HCT116 (cell line): ENCODE data around the gene CCND1. TPM values are rescaled to one million over a fixed set of nuclear protein-coding genes. Genes with fewer than 3 reads are reported as not detected.

Experiments
- ATAC-seq: fragments of 200-7000 bp; cut with Tn5 transposase; 2 replicates; pipeline ENCODE4 v1.9.1; 2020; ENCODE audit warnings: mild to moderate bottlenecking, moderate library complexity
- BruUV-seq: library from RNA; stranded (reverse); fragments of 400-500 nt; replicated peaks from 2 replicates; lab custom pipeline; 2021; lab: Mats Ljungman, UMichigan
- CTCF ChIA-PET: fragments of 300-600 bp; sonication (Branson Sonifier 250); formaldehyde crosslinking; loops from one replicate; lab custom pipeline; 2021; ENCODE audit warnings: antibody characterized with exemption; lab: Charles Lee
- POLR2A ChIA-PET: fragments of 300-600, 350-600 bp; sonication (Branson Sonifier 250); formaldehyde crosslinking; loops from one replicate; lab custom pipeline; 2021; ENCODE audit warnings: antibody characterized with exemption; lab: Charles Lee
- RAD21 ChIA-PET, 2 experiments: fragments of 300-600 bp; sonication (Branson Sonifier 250); formaldehyde crosslinking; loops; one replicate each; lab custom pipeline; 2023; ENCODE audit warnings: low total read pairs in 2 of 2; ENCODE audit not compliant: uncharacterized antibody in 2 of 2, unreplicated experiment in 2 of 2, low non-redundant PET in 1 of 2; lab: Charles Lee
- DNase-seq: peaks from one replicate; pipeline ENCODE4 v3.0.0-alpha.2; 2010; ENCODE audit warnings: low read depth, low spot score
- H2AFZ ChIP-seq: fragments of 200-600 bp; shearing (Covaris generic), sonication (generic); 2 replicates; pipeline ENCODE4 v1.6.1; 2017; ENCODE audit warnings: low read depth, mixed run types, mixed read lengths, antibody characterized with exemption, low read length; ENCODE audit not compliant: poor library complexity, severe bottlenecking
- H3K27ac ChIP-seq: 2 replicates; pipeline ENCODE4 v1.5.1; 2012; ENCODE audit warnings: low read depth, low read length
- H3K27me3 ChIP-seq: fragments of 200-600 bp; sonication (generic); 2 replicates; pipeline ENCODE4 v1.6.1; 2016; ENCODE audit warnings: mixed run types, low read length, mixed read lengths; ENCODE audit not compliant: insufficient read depth
- H3K36me3 ChIP-seq, 2 experiments: fragments of 200-500 bp in 1 of 2; fragments of 200-600 bp in 1 of 2; sonication (Bioruptor generic) in 1 of 2; sonication (generic) in 1 of 2; 2 replicates each; pipeline versions ENCODE4 v1.5.1 to v1.6.1; 2014 to 2016; ENCODE audit warnings: low read length in 2 of 2, inconsistent platforms in 1 of 2, mixed read lengths in 1 of 2, mixed run types in 1 of 2; ENCODE audit not compliant: insufficient read depth in 2 of 2, control insufficient read depth in 1 of 2
- H3K4me1 ChIP-seq, 2 experiments: fragments of 200-600 bp in 1 of 2; sonication (generic) in 1 of 2; 2 replicates each; pipeline versions ENCODE4 v1.5.1 to v1.6.1; 2012 to 2017; ENCODE audit warnings: low read length in 2 of 2, inconsistent platforms in 1 of 2, mild to moderate bottlenecking in 1 of 2, mixed read lengths in 1 of 2, mixed run types in 1 of 2, moderate library complexity in 1 of 2; ENCODE audit not compliant: insufficient read depth in 2 of 2, control insufficient read depth in 1 of 2
- H3K4me2 ChIP-seq: fragments of 200-600 bp; sonication (generic); 2 replicates; pipeline ENCODE4 v1.6.1; 2017; ENCODE audit warnings: mixed run types, low read length, mixed read lengths
- H3K4me3 ChIP-seq, 2 experiments: fragments of 200-600 bp in 1 of 2; sonication (generic) in 1 of 2; replicated peaks in 1 of 2; 2 replicates each; pipeline ENCODE4 v1.5.1; 2011 to 2016; ENCODE audit warnings: low read length in 2 of 2, control low read depth in 1 of 2, low read depth in 1 of 2, mild to moderate bottlenecking in 1 of 2, mixed read lengths in 1 of 2, mixed run types in 1 of 2
- H3K79me2 ChIP-seq: fragments of 200-600 bp; sonication (generic); 2 replicates; pipeline ENCODE4 v1.6.1; 2017; ENCODE audit warnings: mild to moderate bottlenecking, mixed run types, low read length, moderate library complexity, mixed read lengths; ENCODE audit not compliant: insufficient read depth
- H3K9ac ChIP-seq: fragments of 200-600 bp; sonication (generic); 2 replicates; pipeline ENCODE4 v1.6.1; 2016; ENCODE audit warnings: low read length, mixed read lengths
- H3K9me2 ChIP-seq: fragments of 200-600 bp; sonication (generic), shearing (Covaris generic); 2 replicates; pipeline ENCODE4 v1.6.1; 2017; ENCODE audit warnings: mixed run types, mild to moderate bottlenecking, moderate library complexity; ENCODE audit not compliant: insufficient read depth
- H3K9me3 ChIP-seq, 2 experiments: fragments of 200-500 bp in 1 of 2; fragments of 200-600 bp in 1 of 2; sonication (Bioruptor generic) in 1 of 2; sonication (generic) in 1 of 2; 2 replicates each; pipeline ENCODE4 v1.6.1; 2014 to 2017; ENCODE audit warnings: low read length in 2 of 2, mixed read lengths in 2 of 2, inconsistent platforms in 1 of 2, low read depth in 1 of 2, mild to moderate bottlenecking in 1 of 2, mixed run types in 1 of 2, moderate library complexity in 1 of 2; ENCODE audit not compliant: control insufficient read depth in 1 of 2, insufficient read depth in 1 of 2
- H4K20me1 ChIP-seq: fragments of 200-600 bp; sonication (generic), shearing (Covaris generic); 2 replicates; pipeline ENCODE4 v1.6.1; 2017; ENCODE audit warnings: mixed run types, mild to moderate bottlenecking, moderate library complexity; ENCODE audit not compliant: insufficient read depth
- CBX3 ChIP-seq: IDR thresholded peaks from 2 replicates; pipeline ENCODE4 v1.6.1; 2012; ENCODE audit warnings: low read depth
- EGR1 ChIP-seq: IDR thresholded peaks from 2 replicates; pipeline ENCODE4 v1.6.1; 2012; ENCODE audit warnings: low read depth
- EZH2phosphoT487 ChIP-seq: fragments of 200-600 bp; IDR thresholded peaks from 2 replicates; pipeline ENCODE4 v1.6.1; 2018; ENCODE audit warnings: antibody characterized with exemption, borderline replicate concordance
- FOSL1 ChIP-seq: IDR thresholded peaks from 2 replicates; pipeline ENCODE4 v1.6.1; 2012; ENCODE audit warnings: low read depth
- JUND ChIP-seq: IDR thresholded peaks from 2 replicates; pipeline ENCODE4 v1.6.1; 2012
- POLR2A ChIP-seq: IDR thresholded peaks from 2 replicates; pipeline ENCODE4 v1.7.0; 2011; ENCODE audit warnings: borderline replicate concordance; ENCODE audit not compliant: insufficient read depth, insufficient read length; ENCODE audit errors: extremely low read depth
- POLR2AphosphoS5 ChIP-seq: IDR thresholded peaks from 2 replicates; pipeline ENCODE4 v1.6.1; 2011; ENCODE audit warnings: mild to moderate bottlenecking, low read depth, low read length, moderate library complexity
- REST ChIP-seq: IDR thresholded peaks from 2 replicates; pipeline ENCODE4 v1.6.1; 2012; ENCODE audit warnings: low read depth
- SIN3A ChIP-seq: IDR thresholded peaks from 2 replicates; pipeline ENCODE4 v1.6.1; 2012; ENCODE audit warnings: low read depth
- SP1 ChIP-seq: IDR thresholded peaks from 2 replicates; pipeline ENCODE4 v1.6.1; 2012; ENCODE audit warnings: low read depth
- SRF ChIP-seq: IDR thresholded peaks from 2 replicates; pipeline ENCODE4 v1.6.1; 2012; ENCODE audit warnings: low read depth
- TCF7L2 ChIP-seq: IDR thresholded peaks from 2 replicates; pipeline ENCODE4 v1.7.0; 2011; ENCODE audit warnings: borderline replicate concordance, inconsistent platforms; ENCODE audit not compliant: insufficient read depth, insufficient read length; ENCODE audit errors: extremely low read depth
- ZFX ChIP-seq: fragments of 450-650 bp; IDR thresholded peaks from 2 replicates; pipeline ENCODE4 v1.6.1; 2017
- ZNF274 ChIP-seq: fragments of 200-500 bp; sonication (Bioruptor generic); IDR thresholded peaks from 2 replicates; pipeline ENCODE4 v1.6.1; 2014; ENCODE audit warnings: mild to moderate bottlenecking, low read depth, low read length, inconsistent platforms
- intact Hi-C: fragments of 100-400 bp; cut with micrococcal nuclease; formaldehyde crosslinking; loops from 2 replicates; pipeline ENCODE4 v1.10.0; 2022
- total RNA-seq: library from RNA; stranded (reverse); gene quantifications from one replicate; pipeline ENCODE4 v1.2.1, GENCODE V29; 2021; ENCODE audit not compliant: unreplicated experiment
- TF ChIP-seq, protein P1 (sequence below): IDR thresholded peaks from 2 replicates; pipeline ENCODE4 v1.6.1; 2012
- TF ChIP-seq, protein P2 (sequence below), 3 experiments: fragments of 200-600 bp in 1 of 3; sonication (generic) in 1 of 3; IDR thresholded peaks in 2 of 3; conservative IDR thresholded peaks in 1 of 3; 2 replicates each; pipeline ENCODE4 v1.5.1; 2012 to 2017; ENCODE audit warnings: low read depth in 2 of 3, low read length in 2 of 3, antibody characterized with exemption in 1 of 3, borderline replicate concordance in 1 of 3, control low read depth in 1 of 3, mild to moderate bottlenecking in 1 of 3, mixed read lengths in 1 of 3, mixed run types in 1 of 3, moderate library complexity in 1 of 3; ENCODE audit not compliant: insufficient read depth in 1 of 3

CCND1 gene
- total RNA-seq, 1 experiment from 2014 or later: 601 TPM

GRCh38 chr11:69653406-69653960 is 12.5 kb downstream of the CCND1 start:
- H3K9me3 ChIP-seq: no peaks in the 10 kb centered on the region
- peaks cover 0 to 56% of the 10 kb centered on the region in 2 experiments; a peak in 3 of 4 replicates for H3K4me1 ChIP-seq
- peaks cover 36% of the 10 kb centered on the region for H3K79me2 ChIP-seq
- H3K4me3 ChIP-seq: no peak overlapping the region
- no peak overlapping the region for H3K4me2 ChIP-seq
- BruUV-seq: no TSS peak
- TF ChIP-seq SP1: no peak
- TF ChIP-seq SIN3A: no peak
- no peak for TF ChIP-seq CBX3
- no peak for TF ChIP-seq ZFX
- no peak for TF ChIP-seq TCF7L2
- TF ChIP-seq EZH2phosphoT487: no peak
- TF ChIP-seq POLR2AphosphoS5: no peak
- no peak for TF ChIP-seq JUND
- TF ChIP-seq, protein P1, sequence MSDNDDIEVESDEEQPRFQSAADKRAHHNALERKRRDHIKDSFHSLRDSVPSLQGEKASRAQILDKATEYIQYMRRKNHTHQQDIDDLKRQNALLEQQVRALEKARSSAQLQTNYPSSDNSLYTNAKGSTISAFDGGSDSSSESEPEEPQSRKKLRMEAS: no peak
- TF ChIP-seq POLR2A: no peak
- TF ChIP-seq EGR1: no peak
- no peak for TF ChIP-seq FOSL1
- TF ChIP-seq REST: no peak
- TF ChIP-seq SRF: no peak
- TF ChIP-seq, protein P2, sequence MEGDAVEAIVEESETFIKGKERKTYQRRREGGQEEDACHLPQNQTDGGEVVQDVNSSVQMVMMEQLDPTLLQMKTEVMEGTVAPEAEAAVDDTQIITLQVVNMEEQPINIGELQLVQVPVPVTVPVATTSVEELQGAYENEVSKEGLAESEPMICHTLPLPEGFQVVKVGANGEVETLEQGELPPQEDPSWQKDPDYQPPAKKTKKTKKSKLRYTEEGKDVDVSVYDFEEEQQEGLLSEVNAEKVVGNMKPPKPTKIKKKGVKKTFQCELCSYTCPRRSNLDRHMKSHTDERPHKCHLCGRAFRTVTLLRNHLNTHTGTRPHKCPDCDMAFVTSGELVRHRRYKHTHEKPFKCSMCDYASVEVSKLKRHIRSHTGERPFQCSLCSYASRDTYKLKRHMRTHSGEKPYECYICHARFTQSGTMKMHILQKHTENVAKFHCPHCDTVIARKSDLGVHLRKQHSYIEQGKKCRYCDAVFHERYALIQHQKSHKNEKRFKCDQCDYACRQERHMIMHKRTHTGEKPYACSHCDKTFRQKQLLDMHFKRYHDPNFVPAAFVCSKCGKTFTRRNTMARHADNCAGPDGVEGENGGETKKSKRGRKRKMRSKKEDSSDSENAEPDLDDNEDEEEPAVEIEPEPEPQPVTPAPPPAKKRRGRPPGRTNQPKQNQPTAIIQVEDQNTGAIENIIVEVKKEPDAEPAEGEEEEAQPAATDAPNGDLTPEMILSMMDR (IDR thresholded peaks at IDR 0.05 in 2 of 3, conservative IDR thresholded peaks at IDR 0.05 in 1 of 3; ENCODE audit: borderline replicate concordance in 1 of 3, insufficient read depth in 1 of 3, low read depth in 2 of 3, low read length in 2 of 3): no peak
- TF ChIP-seq ZNF274: no peak
- intact Hi-C loops: no loop called here
- DNase-seq (no peak), ATAC-seq (no peak)
- H3K9me2 ChIP-seq: no peaks in the 10 kb centered on the region
- H3K27me3 ChIP-seq: no peaks in the 10 kb centered on the region
- ChIA-PET RAD21 (no interaction called here), CTCF (no interaction called here), POLR2A (interaction anchor here (0.6 to 1.2 kb wide), 2 partner anchors 12 to 21 kb away, joined by 3 read pairs; partner anchors contain the start of gene CCND1)
- H3K9ac ChIP-seq: no peak overlapping the region
- peaks cover 41 to 43% of the 10 kb centered on the region in 2 experiments for H3K36me3 ChIP-seq
- H4K20me1 ChIP-seq: peaks cover 16% of the 10 kb centered on the region; the same call in 1 of the 2 replicates
- no peak overlapping the region for H2AFZ ChIP-seq
- peak overlapping the region; percentile 13; the same call in 1 of the 2 replicates for H3K27ac ChIP-seq
